GM20000 (cell line): ENCODE measurements around the gene BPIFB6.

Experiments
- DNase-seq: peaks from one replicate; pipeline ENCODE4 v3.0.0; 2012; ENCODE audit warnings: low spot score
- CTCF ChIP-seq: IDR thresholded peaks from 2 replicates; pipeline ENCODE4 v1.5.1; 2012; ENCODE audit warnings: mild to moderate bottlenecking, control low read depth; ENCODE audit errors: extremely low read depth, missing control alignments

The BPIFB6 gene

DNA sequence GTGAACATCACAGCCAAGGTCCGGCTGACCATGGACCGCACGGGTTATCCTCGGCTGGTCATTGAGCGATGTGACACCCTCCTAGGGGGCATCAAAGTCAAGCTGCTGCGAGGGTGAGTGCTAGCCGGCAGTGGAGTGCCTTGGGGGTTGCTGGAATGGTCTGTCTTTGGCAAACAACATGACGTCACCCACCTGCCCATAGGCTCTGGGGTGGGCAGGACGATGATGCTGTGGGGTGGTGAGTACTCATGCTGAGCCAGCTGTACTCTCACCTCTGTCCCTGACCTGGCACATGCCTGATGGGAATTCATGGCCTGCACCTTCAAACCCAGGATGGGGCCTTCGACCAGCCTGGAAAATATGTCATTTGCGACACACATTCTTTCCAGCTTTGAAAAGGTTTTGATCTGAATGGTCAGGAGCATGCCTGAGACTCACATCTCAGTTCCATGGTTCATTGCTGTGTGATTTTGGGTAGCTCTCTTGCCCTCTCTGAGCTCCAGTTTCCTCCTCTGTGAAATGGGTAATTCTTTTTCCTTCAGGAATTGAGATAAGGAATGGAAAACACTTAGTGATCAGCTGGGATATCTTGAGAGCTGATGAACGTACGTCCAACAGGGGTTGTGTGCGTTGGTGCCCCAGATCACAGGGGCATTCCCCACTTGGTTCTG lies 54.7 kb downstream of the BPIFB6 start:
- DNase-seq: no peak
- TF ChIP-seq CTCF: no peak

DNA sequence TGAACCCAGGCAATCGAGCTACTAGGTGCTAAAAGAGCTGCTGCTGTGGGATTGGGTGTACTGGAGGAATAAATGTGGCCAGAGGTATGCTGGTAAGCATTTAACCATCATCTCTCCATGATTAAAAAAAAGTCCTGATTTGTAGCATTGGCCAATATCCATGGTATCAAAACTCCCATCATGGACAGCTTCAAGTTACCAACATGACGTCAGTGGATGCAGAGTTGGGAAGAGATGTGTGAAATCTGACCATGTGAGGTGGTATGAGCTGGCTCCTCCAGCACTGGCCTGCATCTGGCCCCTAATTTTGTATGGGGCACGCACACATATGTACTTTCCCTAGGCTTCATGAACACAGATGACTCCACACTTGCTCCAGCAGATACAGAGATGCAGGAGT lies 59.7 kb downstream of the BPIFB6 start:
- DNase-seq: no peak
- TF ChIP-seq CTCF: no peak

DNA sequence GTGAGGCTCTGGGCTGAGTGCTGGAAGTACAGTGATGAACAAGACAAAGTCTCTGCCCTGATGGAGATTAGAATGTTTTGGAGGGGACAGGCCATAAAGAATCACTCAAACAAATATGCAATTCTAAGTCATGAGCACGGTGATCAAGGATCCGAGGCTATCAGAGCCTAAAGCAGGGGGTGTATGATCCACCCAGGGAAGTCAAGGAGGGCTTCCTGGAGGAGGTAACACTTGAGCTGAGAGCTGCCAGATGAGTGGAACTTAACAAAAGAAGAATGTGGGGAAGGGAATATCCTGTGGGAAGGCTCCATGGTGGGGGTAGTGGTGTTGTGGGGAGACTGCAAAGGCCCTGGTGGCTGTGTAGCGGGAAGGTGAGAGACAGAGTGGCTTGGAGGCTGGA lies 60.2 kb downstream of the BPIFB6 start:
- DNase-seq: no peak
- TF ChIP-seq CTCF: no peak

- no peak for TF ChIP-seq CTCF
- DNase-seq: no peak
Observed at GRCh38 chr20:33092361-33092760, 60.9 kb downstream of the BPIFB6 start.

GRCh38 chr20:33093074-33093473 lies 61.6 kb downstream of the BPIFB6 start:
- no peak for DNase-seq
- TF ChIP-seq CTCF: no peak

DNA sequence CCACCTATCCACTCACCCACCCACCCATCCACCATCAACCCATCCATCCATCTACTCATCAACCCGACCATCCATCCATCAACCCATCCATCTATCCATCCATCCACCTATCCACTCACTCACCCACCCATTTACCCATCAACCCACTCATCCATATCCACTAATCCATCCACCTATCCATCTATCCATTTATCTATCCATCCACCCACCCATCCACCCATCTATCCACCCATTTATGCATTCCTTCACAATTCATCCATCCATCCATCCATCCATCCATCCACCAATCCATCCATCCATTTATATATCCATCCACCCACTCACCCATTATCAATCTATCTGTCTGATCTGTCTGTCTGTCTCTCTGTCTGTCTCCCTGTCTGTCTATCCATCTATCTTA lies 62.1 kb downstream of the BPIFB6 start:
- DNase-seq: no peak
- no peak for TF ChIP-seq CTCF
